Raji (cell line): ENCODE data around the gene PYHIN1.

Source experiments
- POLR2A ChIP-seq: IDR thresholded peaks from 2 replicates; pipeline ENCODE4 v1.6.1; 2011; ENCODE audit warnings: low read depth, low read length, control low read depth; ENCODE audit not compliant: insufficient read depth

The PYHIN1 gene

GRCh38 chr1:158969166-158969565 is 37.8 kb downstream of the PYHIN1 start:
- TF ChIP-seq POLR2A: no peak

DNA sequence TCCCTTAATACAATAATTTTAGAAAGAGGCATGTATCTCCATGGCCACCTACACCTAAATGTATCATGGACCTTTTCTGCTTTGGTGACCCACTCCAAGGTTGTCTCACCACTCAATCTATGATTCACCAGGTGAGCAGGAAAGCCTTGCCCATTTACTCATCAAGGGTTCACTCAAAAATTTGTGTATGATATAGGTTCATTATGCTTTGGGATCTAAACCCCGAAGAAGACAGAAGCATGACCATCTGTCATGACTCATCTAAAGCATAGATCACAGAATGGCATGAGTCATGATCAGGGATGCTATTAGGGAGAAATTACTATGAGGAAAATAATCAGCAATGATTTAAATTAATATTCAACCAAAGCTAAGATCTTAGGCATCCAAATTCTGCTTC is 38.5 kb downstream of the PYHIN1 start:
- no peak for TF ChIP-seq POLR2A

- no peak for TF ChIP-seq POLR2A
Observed at GRCh38 chr1:158972841-158973240, 41.5 kb downstream of the PYHIN1 start.

GRCh38 chr1:158976219-158976618 is 44.9 kb downstream of the PYHIN1 start:
- no peak for TF ChIP-seq POLR2A

- no peak for TF ChIP-seq POLR2A
Observed at GRCh38 chr1:158978730-158979129, 47.4 kb downstream of the PYHIN1 start.

GRCh38 chr1:158979229-158979628 is 47.9 kb downstream of the PYHIN1 start:
- TF ChIP-seq POLR2A: no peak

- no peak for TF ChIP-seq POLR2A
Observed at GRCh38 chr1:158983235-158983634, 51.9 kb downstream of the PYHIN1 start.

DNA sequence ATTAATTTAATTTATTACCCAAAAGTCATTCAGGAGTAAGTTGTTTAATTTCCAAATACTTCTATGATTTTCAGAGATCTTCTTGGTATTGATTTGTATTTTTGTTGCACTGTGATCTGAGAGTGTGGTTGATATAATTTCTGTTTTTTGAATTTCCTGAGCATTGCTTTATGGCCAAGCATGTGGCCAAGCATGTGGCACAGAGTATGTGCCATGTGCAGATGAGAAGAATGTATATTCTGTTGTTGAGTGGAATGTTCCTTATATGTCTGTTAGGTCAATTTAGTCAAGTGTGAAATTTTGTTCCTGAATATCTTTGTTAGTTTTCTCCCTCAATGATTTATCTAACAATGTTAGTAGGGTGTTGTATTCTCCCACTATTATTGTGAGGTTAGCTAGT is 53.0 kb downstream of the PYHIN1 start:
- no peak for TF ChIP-seq POLR2A

- no peak for TF ChIP-seq POLR2A
Observed at GRCh38 chr1:158989424-158989823, 58.1 kb downstream of the PYHIN1 start.

DNA sequence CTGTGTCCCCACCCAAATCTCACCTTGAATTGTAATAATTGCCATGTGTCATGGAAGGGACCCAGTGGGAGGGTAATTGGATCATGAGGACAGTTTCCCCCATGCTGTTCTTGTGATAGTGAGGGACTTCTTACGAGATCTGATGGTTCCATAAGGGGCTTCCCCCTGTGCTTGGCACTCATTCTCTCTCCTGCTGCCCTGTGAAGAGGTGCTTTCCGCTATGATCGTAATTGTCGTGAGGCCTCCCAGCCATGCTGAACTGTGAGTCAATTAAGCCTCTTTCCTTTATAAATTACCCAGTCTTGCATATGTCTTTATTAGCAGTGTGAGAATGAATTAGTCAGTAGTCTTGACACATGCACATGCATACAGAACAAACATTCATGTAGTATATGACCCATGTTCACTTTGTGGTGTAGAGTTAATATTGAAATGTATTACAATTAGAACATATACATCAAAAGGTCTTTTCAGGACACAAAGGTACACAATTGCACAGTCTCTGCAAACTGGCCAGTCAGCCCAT is 61.5 kb downstream of the PYHIN1 start:
- TF ChIP-seq POLR2A: no peak

- TF ChIP-seq POLR2A: no peak
Observed at GRCh38 chr1:158996998-158997397, 65.6 kb downstream of the PYHIN1 start.

DNA sequence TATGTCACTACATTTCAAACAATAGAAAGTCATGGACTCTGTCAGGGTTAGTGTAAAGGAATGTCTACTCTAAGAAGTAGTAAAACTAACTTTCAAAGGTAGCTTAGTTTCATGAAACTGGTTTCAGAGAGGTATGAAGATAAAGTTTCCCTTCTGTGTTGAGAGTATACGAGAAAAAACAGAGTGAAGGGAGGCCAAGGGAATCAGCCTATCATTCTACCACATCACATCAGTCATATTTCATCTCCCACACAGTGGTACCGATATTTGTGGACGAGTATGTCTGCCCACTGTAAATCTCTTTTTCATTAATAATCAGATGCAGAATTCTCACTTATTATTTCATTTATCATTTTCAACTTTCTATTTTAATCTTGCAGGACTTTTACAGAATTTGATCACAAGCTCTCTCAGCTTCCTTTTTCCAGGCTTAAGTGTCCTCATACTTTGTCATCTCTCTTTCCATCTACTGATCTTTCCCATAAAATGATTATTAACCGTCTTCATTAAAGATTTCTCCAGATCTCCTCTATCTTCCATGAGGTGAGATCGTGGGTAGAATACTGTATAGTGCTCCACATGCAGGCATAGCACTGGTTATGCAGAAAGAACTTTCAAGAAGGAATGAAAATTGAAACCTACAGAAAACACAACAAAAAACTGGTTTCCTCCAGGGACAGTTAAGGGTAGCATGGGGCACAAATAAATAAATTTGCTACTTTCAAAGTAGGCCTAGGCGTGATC is 66.9 kb downstream of the PYHIN1 start:
- no peak for TF ChIP-seq POLR2A

GRCh38 chr1:158998781-158999161 is 67.4 kb downstream of the PYHIN1 start:
- no peak for TF ChIP-seq POLR2A

DNA sequence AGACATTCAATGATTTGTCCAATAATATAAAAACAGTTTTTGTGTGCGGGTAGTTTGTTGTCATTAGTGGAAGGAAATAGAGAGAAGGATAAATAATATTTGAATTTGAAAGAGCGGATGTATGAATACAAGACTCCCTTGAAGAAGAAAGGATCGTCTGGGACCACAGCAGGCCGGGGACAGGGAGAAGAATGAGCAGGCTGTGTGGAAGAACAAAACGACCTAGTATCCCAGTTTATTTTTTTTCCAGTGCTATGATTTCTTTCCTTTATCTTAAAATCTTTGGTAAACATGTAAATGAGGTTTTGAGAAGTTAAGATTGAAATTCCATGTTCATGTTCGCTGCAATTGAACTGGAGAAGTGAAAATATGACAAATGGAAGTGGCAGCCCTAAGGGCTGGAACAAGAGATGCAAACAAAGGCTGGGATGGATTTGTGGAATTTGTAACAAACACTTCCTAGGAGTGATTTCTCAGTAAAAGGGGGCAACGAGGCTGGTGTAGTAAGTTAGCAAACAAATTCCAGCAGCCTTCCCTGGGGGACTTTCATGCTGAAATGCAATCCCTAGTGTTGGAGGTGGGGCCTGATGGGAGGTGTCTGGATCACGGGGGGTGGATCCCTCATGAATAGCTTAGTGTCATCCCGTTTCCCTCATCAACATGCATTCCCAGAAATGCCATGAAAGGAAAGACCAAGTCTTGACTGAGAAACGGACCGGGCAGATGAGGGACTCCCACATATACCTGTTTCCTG is 68.1 kb downstream of the PYHIN1 start:
- no peak for TF ChIP-seq POLR2A

- no peak for TF ChIP-seq POLR2A
Observed at GRCh38 chr1:159000070-159000409, 68.7 kb downstream of the PYHIN1 start.

GRCh38 chr1:159000625-159001024 is 69.3 kb downstream of the PYHIN1 start:
- TF ChIP-seq POLR2A: no peak
